Activated T-cell treated with anti-CD3 and anti-CD28 coated beads, Interleukin-2, amount 50 U/mL, for 1 hour (primary cell): ENCODE measurements around the gene EXTL2.
"Not testable (repeated sequence)": the region's sequence is repeated elsewhere in the genome, so short reads cannot be mapped to it uniquely, and the experiment has no call there.

Source experiments
- DNase-seq: peaks from one replicate; pipeline ENCODE4 v3.0.0-alpha.2; 2020

The EXTL2 gene

DNA sequence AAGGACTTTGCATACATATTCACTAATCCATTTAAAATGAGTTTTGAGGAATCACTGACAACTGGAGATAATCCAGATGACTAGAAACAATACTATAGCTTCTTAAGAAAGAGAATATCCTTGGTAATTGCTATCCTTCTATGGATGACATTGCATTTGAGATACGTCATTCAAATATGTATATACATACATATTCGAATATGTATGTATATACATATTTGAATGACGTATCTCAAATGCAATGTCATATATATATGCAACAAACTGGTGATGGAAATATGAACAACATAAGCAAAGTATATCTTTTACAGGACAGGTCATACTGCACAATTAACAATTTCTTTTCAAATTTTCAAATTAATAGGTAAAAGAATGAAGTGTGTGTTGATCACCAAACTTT, 41.7 kb downstream of the EXTL2 start:
- no peak for DNase-seq

DNA sequence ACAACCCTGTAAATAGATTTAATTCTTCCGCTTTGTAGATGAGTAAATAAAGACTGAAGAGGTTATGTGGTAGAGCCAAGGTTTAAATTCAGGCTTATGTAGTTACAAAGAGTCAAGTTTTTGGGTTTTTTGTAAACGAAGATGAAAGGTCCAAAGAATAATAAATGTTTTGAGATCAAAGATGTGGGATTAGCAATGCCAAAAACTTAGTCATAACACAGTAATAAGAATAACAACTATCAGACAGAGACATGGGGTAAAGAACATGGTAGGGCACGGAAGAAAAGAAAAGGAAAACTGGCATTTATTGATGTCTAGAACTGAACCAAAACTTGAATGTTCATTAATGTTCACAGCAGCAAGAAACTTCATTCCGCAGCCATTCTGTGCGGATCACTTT, 42.9 kb downstream of the EXTL2 start:
- DNase-seq = no peak

DNA sequence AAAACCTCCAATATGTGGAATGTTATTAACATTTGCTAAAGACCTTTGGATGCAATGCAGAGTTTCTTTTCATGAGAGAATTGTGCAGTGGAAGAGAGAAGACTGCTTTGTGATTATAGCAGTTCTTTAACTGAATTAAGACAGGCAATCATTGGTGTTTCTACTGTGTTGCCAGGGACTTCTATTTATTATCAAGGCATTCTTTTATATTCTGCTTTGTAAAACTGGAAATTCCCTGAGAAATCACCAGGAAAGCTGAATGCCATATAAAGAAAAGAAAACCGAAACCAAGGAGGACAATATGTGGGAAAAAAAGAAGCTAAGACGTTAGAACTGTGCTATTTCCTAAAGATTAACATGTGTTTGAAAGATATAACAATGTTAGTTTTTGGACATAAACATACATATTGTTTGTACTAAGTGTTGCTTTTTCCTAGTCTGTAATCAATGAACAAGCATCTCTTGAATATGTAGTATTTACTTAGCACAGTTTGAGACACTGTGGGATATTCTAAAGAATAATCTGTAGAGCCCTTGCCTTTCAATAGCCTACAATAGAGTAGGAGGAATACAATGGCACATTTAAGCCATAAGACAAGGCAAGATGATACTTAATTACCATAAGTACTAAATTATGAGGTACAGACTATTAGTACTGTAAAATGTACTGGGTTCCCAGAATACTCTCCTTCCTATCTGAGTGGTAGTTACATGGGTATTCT, 47.1 kb downstream of the EXTL2 start:
- no peak for DNase-seq

DNA sequence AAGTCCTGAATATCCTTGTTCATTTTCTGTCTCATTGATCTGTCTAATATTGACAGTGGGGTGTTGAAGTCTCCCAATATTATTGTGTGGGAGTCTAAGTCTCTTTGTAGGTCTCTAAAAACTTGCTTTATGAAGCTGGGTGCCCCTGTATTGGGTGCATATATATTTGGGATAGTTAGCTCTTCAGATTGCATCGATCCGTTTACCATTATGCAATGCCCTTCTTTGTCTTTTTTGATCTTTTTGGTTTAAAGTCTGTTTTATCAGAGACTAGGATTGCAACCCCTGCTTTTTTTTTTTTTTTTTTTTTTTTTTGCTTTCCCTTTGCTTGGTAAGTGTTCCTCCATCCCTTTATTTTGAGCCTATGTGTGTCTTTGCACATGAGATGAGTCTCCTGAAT, 51.5 kb downstream of the EXTL2 start:
- DNase-seq = not testable (repeated sequence)

DNA sequence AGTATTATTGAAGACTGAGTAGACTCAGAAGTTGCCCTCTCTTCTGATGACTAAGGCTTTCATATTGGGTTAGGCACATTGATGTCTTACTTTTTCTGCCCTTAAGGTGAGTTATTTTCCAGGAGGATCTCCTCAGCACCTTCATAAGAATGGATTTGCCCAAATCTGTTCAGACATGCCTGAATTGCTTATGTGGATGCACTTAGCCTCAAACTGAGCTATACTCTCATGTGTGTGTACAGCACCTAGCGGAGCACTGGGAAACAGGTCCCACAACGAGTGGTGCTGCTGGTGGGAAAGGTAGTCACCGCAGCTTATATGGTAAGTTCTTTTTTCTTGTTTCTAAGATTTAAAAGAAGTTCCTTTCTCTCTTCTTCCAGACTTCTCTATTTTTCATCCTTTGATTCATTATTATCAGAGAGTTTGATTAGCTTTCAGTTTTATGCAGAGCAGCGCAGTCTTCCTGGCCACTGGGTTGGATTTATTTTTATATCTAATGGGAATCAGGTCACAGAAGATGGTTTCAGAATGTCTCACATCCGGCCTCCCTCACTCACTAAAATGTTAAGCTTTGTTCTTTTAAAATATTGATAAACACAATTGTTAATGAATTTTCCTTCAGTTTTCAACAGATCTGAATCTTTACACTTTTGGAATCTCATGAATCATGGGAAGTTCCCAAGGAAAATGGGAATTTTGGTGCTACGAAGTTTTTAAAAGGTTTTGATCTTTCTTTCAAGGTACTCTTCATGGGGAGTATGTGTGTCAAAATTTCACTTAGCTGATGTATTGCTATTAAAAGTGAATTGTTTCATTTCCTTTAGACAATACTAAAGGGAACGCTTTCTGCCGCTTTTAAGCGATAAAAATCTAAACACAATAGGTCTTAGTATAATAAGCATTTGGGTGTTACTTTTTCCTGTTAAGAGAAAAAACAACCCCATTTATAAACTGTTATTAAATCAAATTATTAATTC, 58.5 kb downstream of the EXTL2 start:
- no peak for DNase-seq

DNA sequence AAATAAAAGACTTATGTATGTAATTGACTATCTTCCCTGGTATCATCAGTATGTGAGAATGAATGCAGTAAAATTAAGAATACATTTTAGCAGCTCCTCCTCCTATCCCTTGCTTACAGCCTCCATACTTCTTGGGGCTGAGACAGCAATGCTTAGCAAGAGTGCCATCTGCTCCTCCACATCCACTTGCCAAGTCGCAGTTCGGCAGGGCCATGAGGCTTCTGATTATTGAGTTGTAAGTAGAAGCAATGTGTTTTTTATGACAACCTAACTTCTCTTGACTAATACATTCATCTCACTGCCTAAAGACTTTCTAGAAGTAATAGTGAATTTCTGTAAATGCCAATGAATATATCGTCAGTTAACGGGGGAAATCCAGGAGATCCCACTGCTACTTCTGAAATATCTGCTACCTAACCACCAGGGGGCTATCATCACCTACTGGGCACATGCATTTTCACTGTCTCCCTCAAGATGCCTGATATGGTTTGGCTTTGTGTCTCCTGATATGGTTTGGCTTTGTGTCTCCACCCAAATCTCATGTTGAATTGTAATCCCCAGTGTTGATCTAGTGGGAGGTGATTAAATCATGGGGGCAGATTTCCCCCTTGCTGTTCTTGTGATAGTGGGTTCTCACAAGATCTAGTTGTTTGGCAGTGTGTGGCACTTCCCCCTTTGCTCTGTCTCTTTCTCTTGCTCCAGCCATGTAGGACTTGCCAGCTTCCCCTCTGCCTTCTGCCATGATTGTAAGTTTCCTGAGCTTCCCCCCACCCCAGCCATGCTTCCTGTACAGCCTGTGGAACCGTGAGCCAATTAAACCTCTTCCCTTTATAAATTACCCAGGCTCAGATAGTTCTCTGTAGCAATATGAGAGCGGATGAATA, 59.6 kb downstream of the EXTL2 start:
- no peak for DNase-seq

DNA sequence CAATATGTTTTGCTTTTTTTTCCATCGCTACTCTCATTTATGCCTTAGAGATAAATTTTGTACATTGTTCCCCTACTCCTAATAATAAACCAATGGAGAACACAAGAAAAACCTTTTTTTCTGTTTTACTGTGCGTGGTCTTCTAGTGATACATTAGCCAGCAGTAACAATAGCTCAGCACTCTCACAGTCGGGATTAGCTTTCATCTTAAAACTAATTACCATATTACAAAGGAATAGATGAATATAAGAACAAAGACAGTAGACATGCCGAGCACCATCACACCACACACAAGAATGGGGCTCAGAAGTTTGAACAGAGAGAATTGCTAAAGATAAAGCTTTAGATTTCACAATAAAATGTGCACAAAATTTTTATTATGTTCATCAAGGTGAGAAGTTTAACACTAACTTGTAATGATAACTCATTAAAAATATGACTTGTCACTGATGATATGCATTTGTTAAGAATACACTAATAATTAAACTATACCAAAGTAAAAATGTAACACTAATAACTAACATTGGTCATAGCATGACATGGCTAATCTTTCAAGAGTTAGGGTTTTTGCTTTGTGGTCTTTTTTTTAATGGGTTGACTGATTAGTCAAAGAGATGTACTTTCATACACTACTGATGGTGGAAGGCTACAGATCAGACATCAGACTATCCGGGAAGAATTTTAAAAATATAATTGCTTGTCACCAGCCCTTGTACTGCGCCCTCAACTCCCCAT, 61.8 kb downstream of the EXTL2 start:
- no peak for DNase-seq

DNA sequence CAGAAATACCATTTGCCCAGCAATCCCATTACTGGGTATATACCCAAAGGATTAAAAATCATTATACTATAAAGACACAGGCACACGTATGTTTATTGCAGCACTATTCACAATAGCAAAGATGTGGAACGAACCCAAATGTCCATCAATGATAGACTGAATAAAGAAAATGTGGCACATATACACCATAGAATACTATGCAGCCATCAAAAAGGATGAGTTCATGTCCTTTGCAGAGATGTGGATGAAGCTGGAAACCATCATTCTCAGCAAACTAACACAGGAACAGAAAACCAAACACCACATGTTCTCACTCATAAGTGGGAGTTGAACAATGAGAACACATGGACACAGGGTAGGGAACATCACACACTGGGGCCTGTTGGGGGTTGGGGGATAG, 69.0 kb downstream of the EXTL2 start:
- not testable (repeated sequence) for DNase-seq
